ENCODE measurements around the gene FDPS. TPM values are rescaled to one million over a fixed set of nuclear protein-coding genes. Genes with fewer than 3 reads are reported as not detected.

Gene FDPS
- total RNA-seq, 1 donor from 2014 or later: 265 TPM

DNA sequence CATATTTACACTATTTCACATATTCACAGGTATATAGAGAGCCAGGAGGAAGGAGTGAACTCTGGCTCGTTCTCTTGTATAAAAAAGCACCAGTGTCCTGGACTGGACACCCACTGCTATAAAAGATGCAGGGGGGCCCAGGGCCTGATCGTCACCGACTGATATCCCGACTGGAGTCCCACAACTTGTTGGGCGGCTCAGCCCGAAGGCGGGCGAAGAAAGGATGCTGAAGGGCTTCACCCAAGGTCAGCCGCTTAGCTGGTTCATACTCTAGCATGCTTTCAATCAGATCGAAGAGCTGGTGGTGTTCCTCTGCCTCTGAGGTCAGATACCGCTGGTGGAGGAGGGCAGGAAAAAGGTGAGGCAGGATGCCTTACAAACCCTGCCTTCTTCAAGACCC, 45.6 kb upstream of the FDPS start:
- peaks cover 12% of the 10 kb centered on the region for H3K27me3 Mint-ChIP-seq (ENCODE audit: unreplicated experiment)
- H3K4me3 Mint-ChIP-seq (ENCODE audit: unreplicated experiment): peak overlapping the region; percentile 69
- H3K4me1 Mint-ChIP-seq (ENCODE audit: low read depth, unreplicated experiment): peaks cover 12% of the 10 kb centered on the region
- H3K36me3 Mint-ChIP-seq (ENCODE audit: unreplicated experiment): peaks cover 5% of the 10 kb centered on the region
- no peak for TF ChIP-seq CTCF (IDR thresholded peaks at IDR 0.05; ENCODE audit: partially characterized antibody, unreplicated experiment)
- H3K27ac Mint-ChIP-seq (ENCODE audit: unreplicated experiment): peak overlapping the region; percentile 10
- no peak for DNase-seq
- peaks cover 13% of the 10 kb centered on the region for H3K9me3 Mint-ChIP-seq (ENCODE audit: unreplicated experiment)

- Mint-ChIP-seq H3K4me1 (ENCODE audit: low read depth, unreplicated experiment) (peaks cover 8% of the 10 kb centered on the region), H3K9me3 (ENCODE audit: unreplicated experiment) (peaks cover 8% of the 10 kb centered on the region), H3K4me3 (ENCODE audit: unreplicated experiment) (no peak overlapping the region), H3K27ac (ENCODE audit: unreplicated experiment) (peak overlapping the region; percentile 21), H3K27me3 (ENCODE audit: unreplicated experiment) (peaks cover 12% of the 10 kb centered on the region), H3K36me3 (ENCODE audit: unreplicated experiment) (peaks cover 5% of the 10 kb centered on the region)
- no peak for DNase-seq
- TF ChIP-seq CTCF (IDR thresholded peaks at IDR 0.05; ENCODE audit: partially characterized antibody, unreplicated experiment): no peak
Measured at GRCh38 chr1:155266553-155266952, 42.1 kb upstream of the FDPS start.

- Mint-ChIP-seq H3K27me3 (ENCODE audit: unreplicated experiment) (peaks cover 8% of the 10 kb centered on the region), H3K27ac (ENCODE audit: unreplicated experiment) (no peak overlapping the region), H3K9me3 (ENCODE audit: unreplicated experiment) (peaks cover 6% of the 10 kb centered on the region), H3K36me3 (ENCODE audit: unreplicated experiment) (peaks cover 5% of the 10 kb centered on the region), H3K4me3 (ENCODE audit: unreplicated experiment) (peak overlapping the region; percentile 55), H3K4me1 (ENCODE audit: low read depth, unreplicated experiment) (peaks cover 9% of the 10 kb centered on the region)
- no peak for DNase-seq
- TF ChIP-seq CTCF (IDR thresholded peaks at IDR 0.05; ENCODE audit: partially characterized antibody, unreplicated experiment): no peak
Measured at GRCh38 chr1:155267373-155267772, 41.3 kb upstream of the FDPS start.

GRCh38 chr1:155268630-155269029, 40.0 kb upstream of the FDPS start:
- Mint-ChIP-seq H3K4me3 (ENCODE audit: unreplicated experiment) (no peak overlapping the region), H3K9me3 (ENCODE audit: unreplicated experiment) (peaks cover 9% of the 10 kb centered on the region), H3K27ac (ENCODE audit: unreplicated experiment) (no peak overlapping the region), H3K4me1 (ENCODE audit: low read depth, unreplicated experiment) (peaks cover 11% of the 10 kb centered on the region), H3K27me3 (ENCODE audit: unreplicated experiment) (peaks cover 12% of the 10 kb centered on the region), H3K36me3 (ENCODE audit: unreplicated experiment) (peaks cover under 1% of the 10 kb centered on the region)
- DNase-seq: no peak
- TF ChIP-seq CTCF (IDR thresholded peaks at IDR 0.05; ENCODE audit: partially characterized antibody, unreplicated experiment): no peak

DNA sequence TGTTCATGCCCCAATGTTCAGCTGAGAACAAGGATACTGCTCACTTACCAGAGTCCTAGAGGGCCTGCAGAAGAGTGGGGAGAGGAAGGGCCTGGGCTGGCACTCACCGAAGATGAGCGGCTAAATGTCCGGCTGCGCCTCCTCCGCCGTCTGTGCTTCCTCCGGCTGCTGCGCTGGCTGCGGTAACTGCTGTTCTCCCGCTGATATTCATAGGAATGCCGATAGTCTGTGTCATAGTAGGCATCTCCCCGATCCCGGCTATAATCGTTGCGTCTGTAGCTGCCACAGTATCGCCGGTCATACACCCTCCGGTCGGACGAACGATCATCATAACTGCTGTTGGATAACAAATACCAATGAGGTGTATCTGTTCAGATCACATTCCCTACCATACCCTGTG, 39.3 kb upstream of the FDPS start:
- Mint-ChIP-seq H3K4me1 (ENCODE audit: low read depth, unreplicated experiment) (peaks cover 11% of the 10 kb centered on the region), H3K36me3 (ENCODE audit: unreplicated experiment) (no peaks in the 10 kb centered on the region)
- TF ChIP-seq CTCF (IDR thresholded peaks at IDR 0.05; ENCODE audit: partially characterized antibody, unreplicated experiment): no peak

More for the DNA sequence above, 39.3 kb upstream of the FDPS start:
- DNase-seq: no peak
- H3K9me3 Mint-ChIP-seq (ENCODE audit: unreplicated experiment): peaks cover 9% of the 10 kb centered on the region
- H3K27me3 Mint-ChIP-seq (ENCODE audit: unreplicated experiment): peaks cover 8% of the 10 kb centered on the region
- H3K27ac Mint-ChIP-seq (ENCODE audit: unreplicated experiment): peak overlapping the region; percentile 34
- no peak overlapping the region for H3K4me3 Mint-ChIP-seq (ENCODE audit: unreplicated experiment)
